Stimulated activated CD8-positive, alpha-beta memory T cell treated with anti-CD3 and anti-CD28 coated beads, Interleukin-15, amount 100 ng/mL, for 24 hours (primary cell): Measurements from ENCODE around the gene FHOD1.
A peak's percentile ranks its signal among the peaks of the same experiment; 100 is the strongest.

Experiments
- DNase-seq: peaks from one replicate; pipeline ENCODE4 v3.0.0-alpha.2; 2020; ENCODE audit warnings: low read depth

FHOD1 gene

DNA sequence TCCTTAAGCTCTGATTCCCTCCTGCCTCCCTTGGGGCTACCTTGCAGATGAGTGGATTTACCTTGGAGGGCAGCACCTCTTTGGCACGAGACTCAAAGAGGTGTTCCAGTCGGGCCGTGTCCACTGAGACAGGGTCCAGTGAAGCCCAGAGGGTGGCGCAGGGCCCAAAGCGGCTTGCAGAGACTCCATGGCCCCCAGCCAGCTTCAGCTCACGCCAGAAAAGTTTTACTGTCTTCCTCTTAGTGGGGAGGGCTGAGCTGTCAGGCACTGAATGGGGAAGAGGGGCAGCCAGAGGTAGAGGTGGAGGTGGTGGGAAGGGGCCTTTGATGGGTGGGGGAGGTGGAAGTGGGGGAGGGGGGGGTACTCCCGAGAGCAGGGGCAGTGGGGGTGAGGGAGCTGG lies 13.7 kb downstream of the FHOD1 start:
- no peak for DNase-seq

DNA sequence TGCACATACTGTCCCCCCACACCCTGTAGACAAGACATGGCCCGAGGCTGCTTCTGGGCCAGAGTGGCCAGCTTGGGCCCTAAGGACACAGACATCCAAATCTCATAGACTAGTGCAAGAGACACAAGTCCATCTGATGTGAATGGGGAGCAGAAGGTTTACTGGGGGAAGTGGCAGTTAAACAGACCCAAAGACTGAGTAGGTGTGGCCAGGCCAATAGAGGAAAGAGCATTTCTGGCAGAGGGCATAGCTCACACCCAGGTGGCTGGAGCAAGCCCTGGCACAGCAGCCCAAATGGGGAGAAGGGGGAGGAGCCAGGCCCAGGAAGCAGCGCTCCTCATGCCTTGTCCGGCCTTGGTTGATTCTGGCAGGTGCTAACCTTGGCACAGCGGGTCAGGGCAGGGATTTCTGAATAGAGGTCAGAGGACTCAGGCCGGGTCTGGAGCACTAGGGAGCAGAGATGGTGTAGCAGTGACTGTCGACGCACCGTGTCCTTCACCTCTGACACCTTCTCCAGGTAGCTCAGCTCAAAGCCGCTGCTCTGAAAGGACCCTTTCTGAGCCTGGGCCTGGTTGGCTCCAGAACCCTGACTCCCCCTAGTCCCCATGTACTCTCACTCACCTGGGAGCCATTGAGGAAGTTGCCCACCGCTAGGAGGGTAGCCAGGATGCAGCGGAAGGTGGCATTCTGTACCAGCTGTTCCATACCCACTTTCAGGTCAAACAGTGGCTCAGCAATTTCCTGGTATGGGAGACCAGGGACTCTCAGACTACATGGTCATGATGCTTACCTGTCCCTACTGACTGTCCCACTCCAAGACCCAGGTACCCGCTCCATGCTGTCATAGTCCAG lies 16.2 kb downstream of the FHOD1 start:
- no peak for DNase-seq

DNA sequence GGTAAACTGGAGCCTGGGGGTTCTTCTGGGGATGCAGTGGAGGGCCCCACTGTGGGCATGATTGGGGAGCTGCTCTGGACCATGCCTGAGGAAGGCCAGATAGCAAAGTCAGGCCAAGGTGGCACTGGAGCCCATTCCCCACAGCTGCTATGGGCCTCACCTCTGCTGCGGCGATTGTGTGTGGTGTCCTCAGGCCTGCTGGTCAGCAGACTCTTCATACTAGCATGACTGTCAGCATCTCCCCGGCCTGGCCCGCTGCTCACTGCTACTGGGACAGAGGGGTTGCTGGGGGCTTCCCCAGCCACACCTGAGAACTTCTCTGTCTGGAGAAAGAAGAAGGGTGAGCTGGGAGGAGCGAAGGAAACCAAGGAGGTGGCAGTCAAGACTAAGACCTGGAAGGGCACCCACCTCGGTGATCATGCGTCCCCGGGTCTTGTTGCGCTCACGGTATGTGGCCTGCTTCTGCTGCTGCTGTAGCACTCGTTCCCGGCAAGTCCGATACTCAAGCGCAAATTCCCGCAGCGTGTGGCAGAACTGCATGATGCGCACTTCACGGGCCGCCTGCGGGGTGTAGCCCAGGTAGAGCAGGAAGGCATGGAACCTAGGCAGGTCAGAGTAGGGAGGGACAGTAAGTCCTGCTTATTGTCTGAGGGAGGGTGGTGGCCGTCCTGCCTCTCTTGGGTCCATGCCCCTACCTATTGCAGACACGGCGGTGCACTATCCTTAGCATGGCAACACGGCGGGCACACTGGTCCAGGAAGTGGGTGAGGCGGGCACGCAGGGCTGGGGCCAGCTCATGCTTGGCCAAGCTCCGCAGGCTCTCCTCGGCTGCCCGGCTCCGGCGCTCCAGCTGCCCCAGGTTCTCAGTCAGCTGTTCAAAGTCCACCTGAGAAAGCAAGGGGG lies 17.1 kb downstream of the FHOD1 start:
- DNase-seq: no peak

DNA sequence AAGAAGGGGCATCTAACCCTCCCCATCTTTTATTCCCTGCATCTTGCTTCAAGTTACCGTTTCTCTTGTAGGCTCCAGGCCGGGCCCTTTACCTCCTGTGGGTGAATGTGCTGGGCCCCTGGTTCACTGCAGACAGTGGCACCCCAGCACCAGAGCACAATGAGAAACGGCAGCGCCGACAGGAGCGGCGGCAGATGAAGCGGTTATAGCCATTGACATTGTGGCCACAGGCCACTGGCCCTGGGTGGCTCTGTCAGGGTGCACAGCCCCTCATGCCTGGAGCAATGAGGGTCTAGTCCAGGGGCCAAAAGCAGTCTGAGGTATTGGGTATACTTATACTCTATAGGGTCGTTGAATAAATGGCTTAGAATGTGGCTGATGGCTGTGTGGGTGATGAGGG lies 18.4 kb downstream of the FHOD1 start:
- DNase-seq: no peak

DNA sequence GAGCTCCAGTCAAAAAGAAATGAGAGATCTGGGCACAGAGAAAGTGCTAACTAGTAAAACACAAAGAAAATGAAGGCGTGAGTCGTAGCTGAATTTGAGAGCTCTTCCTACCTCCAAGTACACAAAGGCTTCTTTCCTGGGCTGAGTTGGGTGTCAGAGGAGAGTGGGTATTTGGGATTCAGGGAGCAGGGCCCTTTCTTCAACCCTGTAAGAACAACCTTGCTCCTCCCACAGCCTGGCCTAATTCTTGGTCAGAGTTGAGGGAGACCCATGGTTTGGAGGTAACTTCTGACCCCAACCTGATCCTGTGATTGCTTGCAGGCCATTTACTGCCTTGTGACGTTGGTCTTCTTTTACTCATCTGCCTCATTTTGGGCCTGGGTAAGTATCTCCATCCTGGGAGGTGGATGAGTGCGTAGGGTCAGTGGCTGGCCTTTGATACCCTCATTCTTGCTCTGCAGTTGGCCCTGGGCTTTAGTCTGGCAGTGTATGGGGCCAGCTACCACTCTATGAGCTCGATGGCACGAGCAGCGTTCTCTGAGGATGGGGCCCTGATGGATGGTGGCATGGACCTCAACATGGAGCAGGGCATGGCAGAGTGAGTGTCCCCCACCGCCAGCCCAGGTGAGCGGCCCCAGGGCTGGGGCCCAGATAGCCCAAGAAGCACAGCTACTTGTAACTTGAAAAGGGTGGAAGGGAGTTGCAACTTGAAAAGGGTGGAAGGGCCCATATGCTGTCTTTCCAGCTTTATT lies 19.1 kb downstream of the FHOD1 start:
- no peak for DNase-seq

DNA sequence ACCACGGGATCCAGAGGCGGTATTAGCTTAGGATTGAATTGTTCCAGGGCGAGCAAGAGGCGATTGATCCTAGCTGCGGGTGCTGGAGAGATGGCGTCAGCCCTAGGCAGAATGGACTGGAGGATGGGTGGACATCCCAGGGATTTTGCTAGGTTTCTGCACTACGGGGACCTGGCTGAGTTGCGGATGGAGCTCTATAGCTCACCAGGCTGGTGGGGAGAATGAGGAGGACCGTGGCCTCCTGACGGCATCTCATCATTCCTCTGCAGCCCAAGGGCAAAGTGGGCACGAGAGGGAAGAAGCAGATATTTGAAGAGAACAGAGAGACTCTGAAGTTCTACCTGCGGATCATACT lies 19.7 kb downstream of the FHOD1 start:
- DNase-seq: no peak

DNA sequence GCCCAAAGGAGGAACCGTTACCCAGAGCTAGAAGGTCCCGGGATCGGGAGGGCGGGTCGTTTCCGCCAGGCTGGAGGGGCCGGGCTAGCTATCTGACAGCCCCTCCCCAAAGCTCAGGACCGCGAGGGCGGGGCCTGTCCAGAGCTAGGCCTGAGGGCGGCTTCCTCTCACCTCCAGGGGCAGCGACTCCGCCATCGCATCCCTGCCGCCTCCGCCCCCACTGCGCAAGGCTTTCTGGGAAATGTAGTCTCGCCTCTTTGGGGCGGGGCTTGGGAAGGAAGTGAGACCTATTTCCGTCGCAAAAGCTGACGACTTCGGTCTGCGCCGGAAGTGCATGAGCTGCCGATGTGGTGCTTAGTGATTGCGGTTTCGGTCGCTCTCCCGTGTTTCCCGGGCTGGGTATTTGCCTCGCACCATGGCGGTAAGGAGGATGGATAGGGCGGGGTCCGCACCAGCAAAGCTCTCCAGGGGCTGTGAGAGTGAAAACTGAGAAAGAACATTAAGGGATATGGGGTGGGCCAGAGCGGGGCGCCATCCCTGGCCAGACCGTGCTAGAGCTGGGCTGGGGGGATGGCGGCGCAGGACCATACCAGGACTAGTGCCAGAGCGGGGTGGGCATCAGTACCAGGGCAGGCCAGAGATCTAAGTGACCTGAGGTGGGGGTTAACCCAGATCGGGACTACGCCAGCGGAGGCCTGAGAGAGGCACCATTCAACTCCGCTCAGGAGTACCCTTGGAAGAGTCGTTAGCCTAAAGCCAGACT lies 20.3 kb downstream of the FHOD1 start, which contains the start of gene TMEM208:
Gene TMEM208, plus strand, starts transcription at position 327 of the 763 bp plus-strand sequence. Its CDS starts 89 bp downstream, at position 416.
- DNase-seq: peak; percentile 98

DNA sequence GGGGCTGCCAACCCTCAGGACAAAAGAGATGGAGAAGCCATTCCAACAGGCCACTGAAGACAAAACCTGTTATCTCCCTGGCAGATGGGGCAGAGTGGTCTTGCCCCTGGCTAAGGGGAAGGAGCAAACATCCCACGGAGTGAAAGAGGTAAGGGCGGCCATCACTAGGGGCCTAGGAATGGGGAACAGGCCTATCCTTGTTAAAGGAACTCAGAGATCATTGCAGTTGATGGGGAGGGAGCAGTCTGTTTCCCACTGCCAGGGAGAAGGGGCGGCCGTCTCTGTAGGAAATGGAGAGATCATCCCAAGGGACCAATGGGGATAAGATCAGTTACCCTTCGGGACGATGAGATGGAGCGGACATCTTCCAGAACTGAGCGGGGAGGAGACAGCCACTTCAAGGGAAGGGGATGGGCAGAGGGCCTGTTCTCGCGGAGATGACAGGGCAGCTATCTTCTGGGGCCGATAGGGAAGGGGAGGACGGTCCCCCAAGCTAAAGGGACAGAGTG lies 20.9 kb downstream of the FHOD1 start:
- no peak for DNase-seq

DNA sequence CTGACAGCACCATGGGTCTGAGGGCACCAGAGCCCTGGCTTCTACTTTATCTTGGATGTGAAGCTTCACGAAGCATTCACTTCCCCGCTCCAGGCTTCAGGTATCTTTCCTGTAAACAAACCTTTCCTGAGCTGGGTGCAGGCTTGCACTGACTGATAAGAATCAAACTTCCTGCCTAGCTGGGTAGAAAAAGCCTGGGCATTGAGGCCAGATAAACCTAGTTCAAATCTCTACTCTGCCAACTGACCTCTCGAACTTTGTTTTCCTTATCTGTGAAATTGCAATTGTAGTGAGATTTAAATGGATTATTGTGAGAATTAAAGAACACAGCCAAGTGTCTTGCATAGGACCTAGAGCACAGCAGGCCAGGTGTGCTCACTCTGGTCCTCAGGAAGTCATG lies 23.3 kb downstream of the FHOD1 start:
- no peak for DNase-seq

DNA sequence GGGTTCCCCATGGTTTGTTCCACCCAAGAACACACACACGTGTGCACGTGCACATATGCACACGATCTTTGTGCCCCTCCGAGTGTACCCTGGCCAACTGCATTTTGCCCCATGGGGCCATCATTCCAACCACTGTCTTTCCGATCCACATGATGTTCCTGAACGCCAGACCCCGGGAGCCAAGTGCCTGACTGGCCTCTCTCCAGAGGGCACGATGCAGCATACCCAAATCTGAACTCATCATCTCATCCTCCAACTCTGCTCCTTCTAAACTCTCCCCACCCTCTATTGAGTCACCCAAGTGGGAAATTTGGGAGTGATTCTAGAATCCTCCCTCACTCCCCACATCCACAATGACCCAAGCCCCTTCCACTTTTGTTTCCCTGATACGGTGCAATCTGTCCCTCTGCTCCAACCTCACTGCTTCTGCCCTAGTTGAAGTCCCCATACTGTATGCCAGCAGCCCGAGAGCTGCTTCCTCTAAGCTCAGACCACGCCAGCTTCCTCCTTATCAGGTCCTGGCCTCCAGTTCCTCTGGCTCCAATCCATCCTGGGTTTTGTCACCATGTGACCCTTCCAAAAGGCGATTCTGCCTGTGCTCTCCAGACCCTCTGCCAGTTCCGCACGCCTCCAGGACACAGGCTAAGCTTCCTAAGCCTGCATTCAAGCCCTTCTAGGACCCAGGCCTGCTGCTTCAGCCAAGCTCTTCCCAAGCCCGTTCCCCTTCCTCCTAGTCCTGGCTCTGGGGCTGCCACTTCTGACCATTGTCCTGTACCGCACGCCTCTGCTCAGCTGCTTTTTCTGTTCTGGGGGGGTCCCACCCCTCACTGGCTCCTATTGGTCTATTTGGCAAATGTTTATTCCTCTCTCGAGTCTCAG lies 30.4 kb downstream of the FHOD1 start:
- no peak for DNase-seq

DNA sequence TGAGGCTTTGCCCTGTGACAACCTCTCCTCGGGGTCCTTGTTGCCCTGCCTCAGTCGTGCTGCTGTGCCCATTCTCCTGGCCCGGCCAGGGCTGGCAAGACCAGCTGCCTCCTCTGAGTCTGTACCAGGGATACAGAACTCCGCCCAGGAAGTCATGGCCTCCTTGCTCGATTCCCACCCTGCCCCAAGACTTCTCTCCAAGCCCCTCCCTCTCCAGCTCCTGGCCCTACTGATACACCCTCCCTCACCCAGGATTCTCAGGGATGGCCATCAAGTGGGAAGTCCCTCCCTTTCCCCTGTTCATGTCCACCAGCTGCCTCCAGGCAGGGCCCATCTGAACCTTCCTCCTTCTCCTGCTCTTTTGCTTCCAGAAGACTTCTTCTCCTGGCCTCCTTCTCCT lies 31.6 kb downstream of the FHOD1 start:
- DNase-seq: no peak

DNA sequence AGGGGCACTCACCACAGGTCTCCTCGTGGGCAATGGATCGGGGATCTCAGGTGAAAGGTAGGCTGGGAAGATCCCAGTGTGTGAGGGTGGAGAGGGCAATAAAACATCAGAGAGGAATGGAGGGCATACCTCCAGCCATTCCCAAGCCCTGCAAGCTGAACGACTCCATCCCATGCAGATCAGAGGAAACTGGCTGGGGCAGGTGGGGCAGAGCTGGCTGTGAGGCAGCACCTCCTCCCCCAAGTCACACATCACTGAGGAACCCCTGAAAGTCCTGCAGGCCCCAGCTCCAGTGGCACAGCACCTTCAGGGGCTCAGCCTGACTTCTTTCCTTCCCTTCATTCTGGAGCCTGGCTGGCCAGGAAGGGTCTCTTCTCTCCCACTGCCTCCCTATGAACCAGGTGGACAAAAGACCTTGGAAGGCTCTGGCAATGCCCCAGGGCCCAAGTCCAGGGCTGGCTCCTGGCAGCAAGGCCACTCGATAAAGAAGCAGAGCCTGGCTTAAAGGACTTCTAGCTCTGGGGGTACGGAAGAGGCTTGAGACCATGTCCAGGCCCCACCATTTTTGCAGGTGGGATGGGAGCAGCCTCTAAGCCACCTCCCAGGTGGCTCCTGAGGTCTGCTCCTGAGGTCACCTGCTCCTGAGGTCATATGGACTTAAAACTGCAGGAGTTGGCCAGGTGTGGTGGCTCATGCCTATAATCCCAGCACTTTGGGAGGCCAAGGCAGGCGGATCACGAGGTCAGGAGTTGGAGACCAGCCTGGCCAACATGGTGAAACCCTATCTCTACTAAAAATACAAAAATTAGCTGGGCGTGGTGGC lies 33.9 kb downstream of the FHOD1 start:
- no peak for DNase-seq

DNA sequence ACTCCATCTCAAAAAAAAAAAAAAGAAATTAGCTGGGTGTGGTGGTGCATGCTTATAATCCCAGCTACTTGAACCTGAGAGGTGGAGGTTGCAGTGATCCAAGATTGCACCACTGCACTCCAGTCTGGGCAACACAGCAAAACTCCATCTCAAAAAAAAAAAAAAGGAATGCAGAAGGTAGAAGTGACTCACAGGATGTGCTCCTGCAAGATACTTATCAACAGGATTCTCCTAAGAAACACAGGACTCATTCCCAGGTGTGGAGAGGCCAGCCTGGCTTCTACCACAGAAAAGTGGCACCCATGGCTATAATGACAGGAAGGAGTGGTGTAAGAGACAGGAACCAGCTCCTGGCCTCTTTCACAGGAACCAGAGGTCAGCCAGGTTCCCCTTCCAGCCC lies 34.5 kb downstream of the FHOD1 start:
- DNase-seq: no peak

DNA sequence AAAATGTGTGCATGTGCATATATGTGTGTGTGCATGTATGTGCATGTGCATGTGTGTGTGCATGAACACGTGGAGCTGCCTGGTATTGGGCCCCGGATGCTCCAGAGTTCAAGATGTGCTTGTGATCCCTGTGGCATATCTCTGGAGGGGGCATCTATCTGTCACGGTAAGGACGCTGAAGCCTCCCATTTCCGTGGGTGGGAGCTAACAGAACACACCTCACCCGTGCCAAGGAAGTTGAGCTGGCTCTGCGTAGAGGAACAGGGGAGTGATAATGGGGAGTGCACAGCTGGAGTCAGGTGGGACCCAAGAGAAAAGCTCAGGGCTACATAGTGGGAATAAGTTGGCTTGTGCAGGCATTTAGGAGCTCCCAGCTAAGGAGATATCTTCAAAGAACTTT lies 35.6 kb downstream of the FHOD1 start:
- DNase-seq: no peak

DNA sequence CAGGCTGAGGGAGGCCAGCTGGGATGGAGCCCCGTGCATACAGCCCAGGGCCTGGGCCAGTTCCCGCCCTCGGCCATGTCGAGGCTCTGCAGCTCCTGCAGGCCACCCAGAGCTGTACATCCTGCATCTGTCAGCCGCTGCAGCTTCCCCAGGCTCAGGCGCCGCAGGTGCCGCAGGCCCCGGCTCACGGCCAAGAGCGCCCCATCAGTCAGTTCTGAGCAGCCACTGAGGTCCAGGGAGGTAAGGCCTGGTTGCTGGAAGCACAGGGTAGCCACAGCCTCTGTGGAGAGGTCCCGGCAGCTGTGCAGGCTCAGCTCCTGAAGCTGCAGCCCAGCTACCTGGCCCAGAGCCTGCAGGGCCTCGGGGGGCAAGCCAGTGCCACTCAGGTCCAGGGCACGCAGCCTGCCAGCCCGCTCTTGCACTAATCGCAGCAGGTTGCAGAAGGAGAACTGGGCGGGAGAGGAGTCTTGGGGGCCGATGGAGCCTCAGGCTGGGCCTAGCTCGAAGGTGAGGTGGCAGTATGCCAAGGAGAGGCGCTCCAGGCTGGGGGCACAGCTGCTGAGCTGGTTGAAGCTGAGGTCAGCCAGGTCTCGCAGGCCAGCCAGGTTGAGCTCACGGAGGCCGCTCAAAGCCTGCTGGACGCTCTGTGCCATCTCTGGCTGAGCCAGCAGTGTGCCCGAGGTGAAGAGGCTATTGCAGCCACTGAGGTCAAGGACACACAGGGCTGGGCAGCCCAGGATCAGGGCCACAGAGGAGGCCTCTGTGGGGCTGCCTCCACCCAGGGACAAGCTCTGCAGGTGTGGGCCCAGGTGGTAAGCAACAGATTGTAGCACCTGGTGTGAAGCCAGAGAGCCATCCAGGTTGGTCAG lies 37.0 kb downstream of the FHOD1 start:
- no peak for DNase-seq

DNA sequence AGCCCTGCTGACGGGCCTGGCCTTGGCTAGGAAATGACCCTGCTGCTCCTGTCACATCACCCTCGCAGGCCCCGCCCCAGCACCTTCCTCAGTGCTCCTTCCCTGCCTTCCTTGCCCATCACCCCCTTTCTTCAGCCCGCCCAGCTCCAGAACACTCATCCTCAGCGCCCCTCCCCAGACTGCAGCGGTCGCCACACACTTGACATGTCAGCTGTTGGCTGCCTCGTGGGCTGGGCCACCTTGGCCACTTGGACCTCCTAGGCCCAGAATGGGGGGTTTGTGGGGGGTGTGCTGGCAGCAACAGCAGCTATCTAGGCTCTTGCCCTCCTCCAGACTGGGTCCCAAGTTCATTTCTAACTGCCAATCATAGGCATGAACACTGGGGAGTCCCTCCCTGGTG lies 37.7 kb downstream of the FHOD1 start:
- no peak for DNase-seq

DNA sequence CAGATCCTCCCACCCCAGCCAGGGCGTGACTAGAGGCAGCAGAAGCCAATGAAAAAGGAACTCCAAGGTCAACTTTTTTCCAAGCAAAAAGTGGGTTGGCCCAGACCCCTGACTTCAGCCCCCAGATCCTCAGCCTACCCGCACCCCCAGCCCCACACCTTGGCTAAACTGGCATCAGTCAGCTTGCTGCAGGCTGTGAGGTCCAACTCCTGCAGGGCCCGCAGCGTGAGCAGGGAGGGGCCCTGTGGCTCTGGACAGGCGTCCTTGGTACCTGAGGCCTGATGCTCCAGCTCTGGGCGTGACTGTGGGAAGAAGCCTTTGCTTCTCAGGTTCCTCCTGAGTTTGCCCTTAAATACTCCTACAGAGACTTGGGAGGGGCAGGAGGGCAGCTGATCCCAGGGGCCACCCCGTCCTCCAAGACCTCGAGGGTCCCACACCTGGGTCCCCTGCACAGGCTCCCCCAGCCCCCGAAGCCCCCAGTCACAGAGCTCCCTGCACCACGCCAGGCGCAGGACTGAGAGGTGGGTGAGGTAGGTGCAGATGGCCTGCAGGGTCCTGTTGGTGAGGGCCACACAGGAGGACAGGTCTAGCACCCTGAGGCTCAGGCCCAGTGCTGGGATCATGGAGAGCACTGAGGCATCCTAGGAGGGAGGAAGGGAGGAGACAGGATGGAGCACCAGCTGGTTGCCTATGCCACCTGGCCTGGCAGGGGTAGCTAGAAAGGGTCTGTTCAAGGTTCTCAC lies 39.0 kb downstream of the FHOD1 start:
- no peak for DNase-seq
